Osteoblast (primary cell): ENCODE data around the gene PTPRN2. TPM values are rescaled to one million over a fixed set of nuclear protein-coding genes. Genes with fewer than 3 reads are reported as not detected.
"Not testable (repeated sequence)": the region's sequence is repeated elsewhere in the genome, so short reads cannot be mapped to it uniquely, and the experiment has no call there.

Experiments used
- DNase-seq: peaks from one replicate; pipeline ENCODE4 v3.0.0; 2011; ENCODE audit warnings: low spot score, mixed read lengths; ENCODE audit not compliant: insufficient read length; ENCODE audit errors: missing footprints
- H2AFZ ChIP-seq: 2 replicates; pipeline ENCODE4 v1.6.0; 2011; ENCODE audit warnings: mild to moderate bottlenecking, low read length
- H3K27ac ChIP-seq: 2 replicates; pipeline ENCODE4 v1.5.1; 2011; ENCODE audit warnings: mild to moderate bottlenecking, low read depth, low read length, moderate library complexity
- H3K27me3 ChIP-seq: 2 replicates; pipeline ENCODE4 v1.6.0; 2012; ENCODE audit warnings: mild to moderate bottlenecking, control low read depth, inconsistent platforms, low read length, moderate library complexity; ENCODE audit not compliant: insufficient read depth
- H3K36me3 ChIP-seq: 2 replicates; pipeline ENCODE4 v1.5.1; 2011; ENCODE audit warnings: mild to moderate bottlenecking, low read length, control low read depth, moderate library complexity; ENCODE audit not compliant: insufficient read depth
- H3K4me1 ChIP-seq: 2 replicates; pipeline ENCODE4 v1.5.1; 2011; ENCODE audit warnings: mild to moderate bottlenecking, low read length, control low read depth, moderate library complexity; ENCODE audit not compliant: insufficient read depth
- H3K4me2 ChIP-seq: 2 replicates; pipeline ENCODE4 v1.6.0; 2011; ENCODE audit warnings: mild to moderate bottlenecking, low read length; ENCODE audit not compliant: insufficient read depth
- H3K4me3 ChIP-seq: fragments of 200-600 bp; sonication (generic); 3 replicates; pipeline ENCODE4 v1.5.1; 2012; ENCODE audit warnings: mild to moderate bottlenecking, low read length, inconsistent platforms; ENCODE audit not compliant: insufficient read depth
- H3K79me2 ChIP-seq: 2 replicates; pipeline ENCODE4 v1.6.0; 2012; ENCODE audit warnings: mild to moderate bottlenecking, low read length, control low read depth, inconsistent platforms; ENCODE audit not compliant: insufficient read depth
- H3K9me3 ChIP-seq: 2 replicates; pipeline ENCODE4 v1.5.1; 2011; ENCODE audit warnings: low read depth, low read length, control low read depth
- H4K20me1 ChIP-seq: 2 replicates; pipeline ENCODE4 v1.6.0; 2012; ENCODE audit warnings: mild to moderate bottlenecking, low read length, control low read depth; ENCODE audit not compliant: insufficient read depth
- CTCF ChIP-seq: IDR thresholded peaks from 2 replicates; pipeline ENCODE4 v1.5.1; 2011; ENCODE audit warnings: mild to moderate bottlenecking, low read depth, low read length, moderate library complexity; ENCODE audit errors: extremely low read depth
- total RNA-seq: library from RNA; depleted of rRNA; stranded (reverse); fragments of >200 nt; gene quantifications from 2 replicates; pipeline ENCODE4 v1.2.3, GENCODE V29; 2012

The PTPRN2 gene
- total RNA-seq, result 0.36 and 0.88 TPM in 2 replicates

GRCh38 chr7:158587162-158588084 is at the start of gene PTPRN2:
Gene PTPRN2 (minus strand): TSS chr7:158587823.
- Histone ChIP-seq H3K4me2 (peak within 1 kb of the TSS; percentile 39), H3K27me3 (peaks cover 29% of the 10 kb centered on the region), H2AFZ (no peak within 1 kb of the TSS), H3K4me1 (no peaks in the 10 kb centered on the region), H3K27ac (no peak within 1 kb of the TSS), H3K36me3 (no peaks in the 10 kb centered on the region), H3K4me3 (peak within 1 kb of the TSS; percentile 53), H4K20me1 (no peaks in the 10 kb centered on the region), H3K79me2 (no peaks in the 10 kb centered on the region), H3K9me3 (no peaks in the 10 kb centered on the region)
- DNase-seq, result peak; percentile 100
- TF ChIP-seq CTCF, result no peak

- no peaks in the 10 kb centered on the region for H3K79me2 ChIP-seq
- H3K4me1 ChIP-seq, result peaks cover 3% of the 10 kb centered on the region
- H3K4me3 ChIP-seq, result no peak overlapping the region
- peak overlapping the region; percentile 15 for H2AFZ ChIP-seq
- DNase-seq, result no peak
- no peaks in the 10 kb centered on the region for H3K9me3 ChIP-seq
- no peak for TF ChIP-seq CTCF
- H3K36me3 ChIP-seq, result peaks cover 19% of the 10 kb centered on the region
- no peak overlapping the region for H3K27ac ChIP-seq
- H3K4me2 ChIP-seq, result no peak overlapping the region
- H3K27me3 ChIP-seq, result no peaks in the 10 kb centered on the region
- no peaks in the 10 kb centered on the region for H4K20me1 ChIP-seq
Observed at GRCh38 chr7:158633055-158633956, 45.7 kb upstream of the PTPRN2 start.

- H3K27ac ChIP-seq, result peak overlapping the region; percentile 53
- H3K4me3 ChIP-seq, result no peak overlapping the region
- peaks cover 19% of the 10 kb centered on the region for H3K36me3 ChIP-seq
- no peak for TF ChIP-seq CTCF
- H3K9me3 ChIP-seq, result no peaks in the 10 kb centered on the region
- H3K4me2 ChIP-seq, result no peak overlapping the region
- H3K27me3 ChIP-seq, result no peaks in the 10 kb centered on the region
- peaks cover 3% of the 10 kb centered on the region for H3K4me1 ChIP-seq
- no peak overlapping the region for H2AFZ ChIP-seq
- no peaks in the 10 kb centered on the region for H3K79me2 ChIP-seq
- H4K20me1 ChIP-seq, result no peaks in the 10 kb centered on the region
- no peak for DNase-seq
Observed at GRCh38 chr7:158631574-158632195, 44.1 kb upstream of the PTPRN2 start.

DNA sequence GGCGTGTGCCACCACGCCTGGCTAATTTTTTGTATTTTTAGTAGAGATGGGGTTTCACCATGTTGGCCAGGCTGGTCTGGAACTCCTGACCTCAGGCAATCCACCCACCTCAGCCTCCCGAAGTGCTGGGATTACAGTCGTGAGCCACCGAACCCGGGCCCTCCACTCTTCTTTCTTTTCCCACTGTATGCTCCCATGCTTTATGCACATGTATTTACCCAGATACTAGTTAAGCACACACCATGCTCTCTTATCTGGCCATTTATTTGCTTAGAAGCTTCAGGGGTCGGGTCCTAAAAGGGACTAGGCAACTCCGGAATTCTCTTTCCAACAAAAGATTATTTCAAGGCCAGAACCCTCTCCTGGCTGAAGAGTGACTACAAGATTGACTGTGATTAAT is 38.7 kb upstream of the PTPRN2 start:
- H3K27ac ChIP-seq, H3K9me3 ChIP-seq, H4K20me1 ChIP-seq, H3K4me1 ChIP-seq, H3K79me2 ChIP-seq, H3K4me3 ChIP-seq, H3K4me2 ChIP-seq, H2AFZ ChIP-seq, DNase-seq, H3K27me3 ChIP-seq: not testable (repeated sequence)
- peaks cover 16% of the 10 kb centered on the region for H3K36me3 ChIP-seq
